LNCaP clone FGC (cell line): Measurements from ENCODE around the gene FYN.

Source experiments
- DNase-seq: peaks from one replicate; pipeline ENCODE4 v3.0.0-alpha.2; 2011; ENCODE audit warnings: low read depth
- H3K4me3 ChIP-seq: 2 replicates; pipeline ENCODE4 v1.5.1; 2011; ENCODE audit warnings: mild to moderate bottlenecking, low read depth, low read length, control low read depth
- CTCF ChIP-seq: IDR thresholded peaks from 2 replicates; pipeline ENCODE4 v1.5.1; 2012; ENCODE audit warnings: mild to moderate bottlenecking; ENCODE audit not compliant: control insufficient read depth, insufficient read depth; ENCODE audit errors: extremely low read depth

Gene FYN

DNA sequence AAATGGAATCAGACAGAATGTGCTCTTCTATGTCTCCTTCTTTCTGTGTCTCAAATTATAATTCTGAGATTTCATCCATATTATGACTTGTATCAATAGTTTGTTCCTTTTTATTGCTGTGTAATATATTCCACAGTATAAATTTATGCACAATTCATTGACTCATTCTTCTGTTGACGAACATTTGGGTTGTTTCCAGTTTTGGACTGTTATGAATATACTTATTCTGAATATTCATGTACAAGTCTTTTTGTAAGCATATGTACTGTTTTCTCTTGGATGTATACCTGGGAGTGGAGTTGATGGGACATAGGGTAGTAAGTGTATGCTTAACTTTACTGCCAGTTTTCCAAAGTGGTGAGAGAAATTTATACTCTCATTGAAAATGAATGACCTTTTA lies 239.4 kb downstream of the FYN start:
- no peak for DNase-seq
- no peak overlapping the region for H3K4me3 ChIP-seq
- no peak for TF ChIP-seq CTCF

- no peak for DNase-seq
- H3K4me3 ChIP-seq: no peak overlapping the region
- no peak for TF ChIP-seq CTCF
These were observed 240.6 kb downstream of the FYN start for GRCh38 chr6:111632468-111633247.

DNA sequence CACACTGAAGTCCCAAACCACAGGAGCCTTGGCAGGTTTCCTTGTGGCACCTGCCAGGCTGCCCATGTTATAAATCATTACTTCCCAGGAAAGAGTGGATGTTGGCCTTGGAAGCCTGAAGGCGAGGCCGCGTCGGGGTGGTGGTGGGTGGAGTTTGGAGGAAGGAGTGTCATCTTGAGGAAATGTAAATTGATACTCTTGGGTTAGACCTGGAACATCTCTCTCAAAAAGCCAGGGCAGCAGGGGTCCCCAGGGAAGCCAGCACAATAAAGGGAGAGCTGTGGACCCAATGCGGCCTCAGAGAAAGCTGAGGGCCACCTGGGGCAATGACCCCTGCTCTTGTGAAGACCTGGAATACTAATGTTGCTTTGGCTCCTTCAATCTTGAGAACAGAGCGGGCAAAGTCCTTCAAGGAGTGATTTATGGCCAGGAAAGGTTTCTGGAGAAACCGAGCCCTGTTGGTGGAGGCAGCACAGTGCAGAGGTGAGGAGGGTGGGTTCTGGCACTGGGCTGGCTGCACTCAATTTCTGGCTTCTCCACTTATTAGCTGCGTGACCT lies 241.3 kb downstream of the FYN start:
- DNase-seq: no peak
- H3K4me3 ChIP-seq: no peak overlapping the region

GRCh38 chr6:111631018-111631417 lies 242.2 kb downstream of the FYN start:
- no peak overlapping the region for H3K4me3 ChIP-seq
- TF ChIP-seq CTCF: no peak
- no peak for DNase-seq

More for the DNA sequence above, 241.3 kb downstream of the FYN start:
- TF ChIP-seq CTCF: no peak

GRCh38 chr6:111628142-111628850 lies 245.0 kb downstream of the FYN start:
- no peak for TF ChIP-seq CTCF
- H3K4me3 ChIP-seq: no peak overlapping the region
- no peak for DNase-seq

GRCh38 chr6:111626441-111626840 lies 246.8 kb downstream of the FYN start:
- H3K4me3 ChIP-seq: no peak overlapping the region
- no peak for TF ChIP-seq CTCF
- no peak for DNase-seq
